K562 (cell line): ENCODE measurements around the gene SFXN5. TPM values are rescaled to one million over a fixed set of nuclear protein-coding genes. Genes with fewer than 3 reads are reported as not detected.

Source experiments
- ATAC-seq: fragments of 200-7000 bp; cut with Tn5 transposase; 3 replicates; pipeline ENCODE4 v1.9.1; 2020; ENCODE audit warnings: moderate library complexity
- BruUV-seq: library from RNA; stranded (reverse); fragments of 400-500 nt; replicated peaks from 2 replicates; lab custom pipeline; 2021; lab: Mats Ljungman, UMichigan
- CTCF ChIA-PET: fragments of 300-600 bp; formaldehyde crosslinking; extraction: SDS; loops from one replicate; lab custom pipeline; 2021; ENCODE audit warnings: low intra/inter-chr PET ratio; lab: Yijun Ruan, JAX
- POLR2A ChIA-PET: fragments of 300-600, 350-650 bp; sonication (Branson Sonifier 250); formaldehyde crosslinking; extraction: SDS; loops from one replicate; lab custom pipeline; 2021; ENCODE audit warnings: antibody characterized with exemption, inconsistent platforms; lab: Yijun Ruan, JAX
- DNase-seq, 4 experiments: peaks; one replicate each; pipeline versions ENCODE4 v3.0.0 to v3.0.0-alpha.2; 2011 to 2018; ENCODE audit warnings: low spot score in 3 of 4, mixed read lengths in 3 of 4; ENCODE audit errors: extremely low read depth in 1 of 4
- FAIRE-seq: peaks from 2 replicates; lab custom pipeline; 2011; peaks lifted over from hg19 to GRCh38; lab: Jason Lieb, UNC
- H2AFZ ChIP-seq: 2 replicates; pipeline ENCODE4 v1.6.0; 2011; ENCODE audit warnings: low read depth, low read length, control low read depth, inconsistent platforms
- H3K27ac ChIP-seq: fragments of 200-600 bp; 3 replicates; pipeline ENCODE4 v1.8.0; 2011; ENCODE audit warnings: low read depth, mild to moderate bottlenecking, control low read depth, inconsistent platforms, low read length, moderate library complexity, mixed read lengths; ENCODE audit errors: extremely low read depth
- H3K27me3 ChIP-seq, 2 experiments: fragments of 300-600 bp in 1 of 2; 2 replicates in 1 of 2; 3 replicates in 1 of 2; pipeline versions ENCODE4 v1.6.0 to v1.8.0; 2011; ENCODE audit warnings: inconsistent platforms in 2 of 2, low read length in 2 of 2, mild to moderate bottlenecking in 1 of 2, mixed read lengths in 1 of 2, moderate library complexity in 1 of 2; ENCODE audit not compliant: control insufficient read depth in 2 of 2, insufficient read depth in 2 of 2
- H3K36me3 ChIP-seq: fragments of 300-600 bp; 3 replicates; pipeline ENCODE4 v1.8.0; 2011; ENCODE audit warnings: mild to moderate bottlenecking, low read length, inconsistent platforms; ENCODE audit not compliant: control insufficient read depth, insufficient read depth
- H3K4me1 ChIP-seq, 2 experiments: fragments of 200-600 bp in 1 of 2; replicated peaks in 1 of 2; 2 replicates in 1 of 2; 3 replicates in 1 of 2; pipeline versions ENCODE4 v1.5.1 to v1.8.0; 2011; ENCODE audit warnings: inconsistent platforms in 2 of 2, low read length in 2 of 2, mild to moderate bottlenecking in 1 of 2, mixed read lengths in 1 of 2, moderate library complexity in 1 of 2; ENCODE audit not compliant: control insufficient read depth in 2 of 2, insufficient read depth in 2 of 2
- H3K4me2 ChIP-seq: 2 replicates; pipeline ENCODE4 v1.6.1; 2011; ENCODE audit warnings: low read length, control low read depth, inconsistent platforms, mixed read lengths; ENCODE audit not compliant: insufficient read depth
- H3K4me3 ChIP-seq: fragments of 200-600 bp; sonication (generic), shearing (Covaris generic); 2 replicates; pipeline ENCODE4 v1.5.1; 2016; ENCODE audit warnings: control low read depth, inconsistent platforms
- H3K79me2 ChIP-seq: fragments of 200-600 bp; 3 replicates; pipeline ENCODE4 v1.8.0; 2011; ENCODE audit warnings: low read length, inconsistent platforms; ENCODE audit not compliant: control insufficient read depth, insufficient read depth
- H3K9ac ChIP-seq, 2 experiments: 2 replicates each; pipeline versions ENCODE4 v1.6.0 to v1.6.1; 2011; ENCODE audit warnings: low read depth in 2 of 2, low read length in 2 of 2, control low read depth in 1 of 2, inconsistent platforms in 1 of 2, mild to moderate bottlenecking in 1 of 2, mixed read lengths in 1 of 2; ENCODE audit not compliant: insufficient read depth in 1 of 2
- H3K9me1 ChIP-seq: one replicate; pipeline ENCODE4 v1.6.0; 2011; ENCODE audit warnings: inconsistent platforms, mild to moderate bottlenecking, low read length, moderate library complexity; ENCODE audit not compliant: control insufficient read depth, insufficient read depth
- H3K9me3 ChIP-seq: replicated peaks from 2 replicates; pipeline ENCODE4 v1.5.1; 2011; ENCODE audit warnings: low read depth, low read length, inconsistent platforms; ENCODE audit not compliant: control insufficient read depth, insufficient read depth
- H4K20me1 ChIP-seq: replicated peaks from 2 replicates; pipeline ENCODE4 v1.6.1; 2011; ENCODE audit warnings: low read length, inconsistent platforms, mixed read lengths; ENCODE audit not compliant: control insufficient read depth, insufficient read depth
- EP400 ChIP-seq: fragments of 450-650 bp; IDR thresholded peaks from 2 replicates; pipeline ENCODE4 v1.6.1; 2017; ENCODE audit warnings: antibody characterized with exemption, mild to moderate bottlenecking, moderate library complexity
- KAT8 ChIP-seq: fragments of 450-650 bp; IDR thresholded peaks from 2 replicates; pipeline ENCODE4 v1.6.1; 2016; ENCODE audit warnings: low read depth, mild to moderate bottlenecking
- RERE ChIP-seq: sonication (generic); formaldehyde crosslinking; IDR thresholded peaks from 2 replicates; pipeline ENCODE4 v1.8.0; 2023; ENCODE audit warnings: missing genetic modification reagents, mild to moderate bottlenecking, borderline replicate concordance
- ZNF561 ChIP-seq: fragments of 450-650 bp; formaldehyde crosslinking; conservative IDR thresholded peaks from 2 replicates; pipeline ENCODE4 v1.4.0; 2020; ENCODE audit warnings: mild to moderate bottlenecking, moderate library complexity
- WGBS: fragments of 100-300 bp; shearing (Covaris generic); methylation state at CpG from one replicate; pipeline ENCODE4 v1.1.6; 2016; ENCODE audit warnings: low coverage, mixed read lengths; ENCODE audit not compliant: insufficient coverage; ENCODE audit errors: missing lambda C conversion rate; 5-methylcytosine and 5-hydroxymethylcytosine counted together
- in situ Hi-C: fragments of 300-500 bp; cut with MboI; formaldehyde crosslinking; loops from 4 replicates; pipeline ENCODE4 v1.15.0; 2018; ENCODE audit warnings: inconsistent platforms, mixed read lengths
- intact Hi-C: fragments of 100-400 bp; cut with micrococcal nuclease; formaldehyde crosslinking; loops from 2 replicates; pipeline ENCODE4 v1.14.2; 2022
- polyA plus RNA-seq, 8 experiments: library from polyadenylated mRNA; depleted of rRNA in 4 of 8; stranded (reverse) in 5 of 8; unstranded in 3 of 8; fragments of >200 nt; fragmentation: Nextera tagmentation in 2 of 8; fragmentation: Illumina TruSeq in 1 of 8; extraction: Ambion mirVana in 2 of 8; extraction: Trizol in 1 of 8; gene quantifications; 2 replicates each; pipeline versions ENCODE4 v1.2.1 to v1.2.3, GENCODE V29; 2011 to 2014; ENCODE audit warnings: inconsistent platforms in 1 of 8, missing spikeins in 1 of 8
- total RNA-seq, 7 experiments: library from RNA; depleted of rRNA in 6 of 7; stranded (reverse); fragments of >200 nt in 6 of 7; fragmentation: Illumina TruSeq in 2 of 7; extraction: Trizol in 2 of 7; gene quantifications; 2 replicates each; pipeline versions ENCODE4 v1.2.1 to v1.2.3, GENCODE V29; 2011 to 2021; ENCODE audit warnings: low replicate concordance in 1 of 7
- TF ChIP-seq, protein P1 (sequence below): fragments of 450-650 bp; formaldehyde crosslinking; IDR thresholded peaks from 2 replicates; pipeline ENCODE4 v1.4.0; 2020; ENCODE audit warnings: mild to moderate bottlenecking

Gene SFXN5
- total and polyA plus RNA-seq, 9 of the 15 experiments (the other 6 are each of a cell fraction or from before 2014, with no cell fraction given): 8.3 to 22.6 (median 16.0) TPM

DNA sequence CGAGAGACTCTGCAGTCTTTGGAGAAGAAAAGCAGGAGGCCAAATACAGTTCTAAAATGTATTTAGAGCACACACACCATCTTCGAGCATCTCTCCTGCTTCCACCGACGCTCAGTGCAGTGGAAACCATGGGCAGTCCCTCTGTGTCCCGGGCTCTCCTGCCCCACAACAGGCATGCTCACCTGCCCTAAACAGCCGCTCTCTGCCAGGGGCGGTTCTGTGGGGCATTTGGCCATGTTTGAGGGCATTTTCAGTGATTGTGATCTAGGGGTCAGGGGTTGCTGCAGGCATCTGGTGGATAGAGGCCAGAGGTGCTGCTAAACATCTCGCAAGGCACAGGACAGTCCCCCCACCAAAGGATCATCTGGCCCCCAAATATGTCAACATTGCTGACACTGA, 98.4 kb downstream of the SFXN5 start:
- in situ Hi-C loops (no loop called here), intact Hi-C loops (loop anchor here (1.0 kb wide), 1 partner anchor 80 kb away; no protein-coding TSS in a partner anchor)
- no peak overlapping the region for H3K27ac ChIP-seq
- H2AFZ ChIP-seq: no peak overlapping the region
- no peaks in the 10 kb centered on the region for H3K36me3 ChIP-seq
- peaks cover 14% of the 10 kb centered on the region for H4K20me1 ChIP-seq
- peaks cover 0 to 5% of the 10 kb centered on the region in 2 experiments; a peak in 1 of 5 replicates for H3K4me1 ChIP-seq
- H3K79me2 ChIP-seq: no peaks in the 10 kb centered on the region
- H3K9ac ChIP-seq: no peak overlapping the region
- BruUV-seq: no TSS peak
- H3K4me3 ChIP-seq: no peak overlapping the region
- H3K27me3 ChIP-seq: no peaks in the 10 kb centered on the region
- ChIA-PET CTCF (interaction anchor here (2.4 kb wide), 1 partner anchor 80 kb away, joined by 16 read pairs; no protein-coding TSS in a partner anchor), POLR2A (interaction anchor here (1.3 kb wide), 1 partner anchor 11 kb away, joined by 3 read pairs; no protein-coding TSS in a partner anchor)
- WGBS: 76% methylated on average over 8 of the region's 8 CpGs
- no peak for FAIRE-seq
- H3K9me3 ChIP-seq: no peaks in the 10 kb centered on the region
- H3K9me1 ChIP-seq: no peaks in the 10 kb centered on the region
- TF ChIP-seq, protein P1, sequence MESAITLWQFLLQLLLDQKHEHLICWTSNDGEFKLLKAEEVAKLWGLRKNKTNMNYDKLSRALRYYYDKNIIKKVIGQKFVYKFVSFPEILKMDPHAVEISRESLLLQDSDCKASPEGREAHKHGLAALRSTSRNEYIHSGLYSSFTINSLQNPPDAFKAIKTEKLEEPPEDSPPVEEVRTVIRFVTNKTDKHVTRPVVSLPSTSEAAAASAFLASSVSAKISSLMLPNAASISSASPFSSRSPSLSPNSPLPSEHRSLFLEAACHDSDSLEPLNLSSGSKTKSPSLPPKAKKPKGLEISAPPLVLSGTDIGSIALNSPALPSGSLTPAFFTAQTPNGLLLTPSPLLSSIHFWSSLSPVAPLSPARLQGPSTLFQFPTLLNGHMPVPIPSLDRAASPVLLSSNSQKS: no peak
- TF ChIP-seq EP400 (no peak), RERE (CRISPR knock-in tag) (no peak), ZNF561 (CRISPR knock-in tag) (no peak), KAT8 (no peak)
- TF ChIP-seq, all 486 proteins: peak for 0
- no peak for ATAC-seq
- DNase-seq: no peak
- no peak overlapping the region for H3K4me2 ChIP-seq
